Measurements from ENCODE around the gene DSPP. TPM values are rescaled to one million over a fixed set of nuclear protein-coding genes. Genes with fewer than 3 reads are reported as not detected.

DSPP gene
- total RNA-seq, 1 donor from 2014 or later, result not detected

DNA sequence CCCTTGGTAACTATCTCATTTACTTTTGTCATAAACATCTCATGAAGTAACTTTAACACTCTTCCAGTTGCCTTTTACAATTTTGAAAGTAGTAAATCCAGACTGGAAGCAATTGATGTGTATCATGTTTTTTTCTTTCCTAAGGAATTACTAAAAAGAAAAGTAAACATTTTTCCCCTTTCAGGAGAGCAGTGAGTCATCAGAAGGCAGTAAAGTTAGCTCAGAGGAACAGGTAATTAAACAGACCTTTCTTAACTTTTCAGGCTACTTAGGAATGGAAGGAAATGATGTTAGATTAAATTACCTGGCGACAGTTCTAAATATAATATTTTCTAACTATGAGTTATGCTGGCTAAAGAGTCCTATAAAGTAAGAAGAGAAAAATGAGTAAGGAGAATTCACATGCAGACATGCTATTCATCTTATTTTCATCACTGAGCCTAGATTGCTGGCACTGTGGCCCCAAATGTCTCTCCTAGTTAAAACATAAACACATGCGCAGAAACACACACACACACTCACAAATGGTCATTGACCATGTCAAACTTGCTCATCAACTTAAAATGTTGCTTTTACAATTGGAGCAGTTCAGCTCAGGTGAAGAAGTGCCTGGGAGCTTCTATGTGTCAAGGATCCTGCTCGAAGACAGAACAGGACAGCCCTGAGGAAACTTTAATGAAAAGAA, 51.1 kb downstream of the DSPP start:
- TF ChIP-seq CTCF (conservative IDR thresholded peaks at IDR 0.05), result no peak
- Mint-ChIP-seq H3K4me1 (peaks cover 15% of the 10 kb centered on the region), H3K36me3 (ENCODE audit: low read depth) (no peaks in the 10 kb centered on the region), H3K27me3 (ENCODE audit: low read depth) (no peaks in the 10 kb centered on the region), H3K4me3 (no peak overlapping the region), H3K9me3 (peaks cover 8% of the 10 kb centered on the region), H3K27ac (ENCODE audit: unreplicated experiment) (no peak overlapping the region)
- no peak for DNase-seq (ENCODE audit: low read depth, low spot score)

- H3K27ac Mint-ChIP-seq (ENCODE audit: unreplicated experiment), result no peak overlapping the region
Measured at GRCh38 chr4:87662871-87663270, 54.5 kb downstream of the DSPP start.

More at GRCh38 chr4:87662871-87663270, 54.5 kb downstream of the DSPP start:
- H3K4me3 Mint-ChIP-seq, result no peak overlapping the region
- H3K9me3 Mint-ChIP-seq, result peaks cover 8% of the 10 kb centered on the region
- no peaks in the 10 kb centered on the region for H3K36me3 Mint-ChIP-seq (ENCODE audit: low read depth)
- peaks cover 3% of the 10 kb centered on the region for H3K4me1 Mint-ChIP-seq
- TF ChIP-seq CTCF (conservative IDR thresholded peaks at IDR 0.05), result no peak
- H3K27me3 Mint-ChIP-seq (ENCODE audit: low read depth), result no peaks in the 10 kb centered on the region
- DNase-seq (ENCODE audit: low read depth, low spot score), result no peak

Other genes starting within 250 kb of the DSPP start
- 18.4 and 22.6 TPM in 2 replicates for gene HSD17B11, start 217.3 kb upstream of the DSPP start, total RNA-seq
- 22.6 and 25.4 TPM in 2 replicates for gene NUDT9, start 186.0 kb upstream of the DSPP start, total RNA-seq
- gene SPARCL1, start 79.2 kb upstream of the DSPP start, total RNA-seq, result 7.8 and 8.6 TPM in 2 replicates
- not detected in 2 replicates for gene DMP1, start 41.8 kb downstream of the DSPP start, total RNA-seq
- not detected in 2 replicates for gene IBSP, start 191.0 kb downstream of the DSPP start, total RNA-seq
- not detected in 2 replicates for gene MEPE, start 224.4 kb downstream of the DSPP start, total RNA-seq